HG03442 (cell line): ENCODE measurements around the gene PRR35.

ENCODE experiments used
- ATAC-seq: cut with Tn5 transposase; IDR thresholded peaks from one replicate; pipeline ENCODE4 v1.9.1; 2021; ENCODE audit warnings: mild to moderate bottlenecking, moderate library complexity; ENCODE audit not compliant: unreplicated experiment

The PRR35 gene

DNA sequence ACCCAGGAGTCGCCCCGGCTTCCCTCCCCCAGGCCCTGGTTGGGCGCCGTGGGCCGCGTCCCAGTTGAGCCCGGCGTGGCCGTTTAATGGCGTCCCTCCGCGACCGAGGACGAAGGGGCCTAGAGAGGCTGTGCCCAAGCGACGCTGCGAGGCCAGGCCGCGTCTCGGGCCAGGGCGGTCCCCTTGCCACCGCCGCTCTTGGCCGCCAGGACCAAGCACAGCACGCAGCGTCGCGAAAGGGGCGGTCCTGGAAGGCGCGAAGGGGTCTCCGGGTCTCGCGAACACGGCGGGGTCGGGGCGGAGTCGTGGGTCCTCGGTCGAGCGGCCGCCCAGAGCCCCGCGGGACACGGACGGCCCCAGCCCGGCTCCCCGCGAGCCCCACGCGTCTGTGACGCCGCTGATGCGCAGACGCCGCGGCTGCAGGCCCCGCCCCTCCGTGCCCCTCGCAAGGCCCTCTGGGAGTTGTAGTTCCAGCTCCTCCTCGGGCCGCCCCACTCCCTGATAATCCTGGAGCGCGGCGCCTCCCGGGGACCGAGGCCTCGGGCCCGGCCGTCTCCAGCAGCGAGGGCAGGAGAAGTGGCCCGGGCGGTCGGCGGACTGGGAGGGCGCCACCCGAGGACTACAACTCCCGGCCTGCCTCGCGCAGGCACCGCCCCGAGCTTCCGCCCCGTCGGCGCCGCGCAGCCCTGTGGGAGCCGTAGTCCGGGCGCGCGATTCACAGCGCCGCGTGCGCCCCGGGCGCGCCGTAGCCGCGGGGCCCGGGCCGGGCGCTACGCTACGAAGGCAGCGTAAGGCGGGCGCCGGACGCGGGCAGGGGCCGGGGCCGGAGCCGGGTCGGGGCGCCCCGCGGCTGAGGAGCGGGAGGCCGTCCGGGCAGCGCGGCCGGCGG, 32.9 kb upstream of the PRR35 start, which contains the start of gene CAPN15:
Gene CAPN15 (plus strand): TSS at position 698 of the 889 bp plus-strand sequence. CDS start 19,127 bp downstream, outside the sequence.
- peak; percentile 61 for ATAC-seq

- peak; percentile 10 for ATAC-seq
Observed at GRCh38 chr16:528111-529011, 31.8 kb upstream of the PRR35 start.

- ATAC-seq = no peak
Observed at GRCh38 chr16:529012-529575, 31.1 kb upstream of the PRR35 start.

GRCh38 chr16:530111-530817, 29.9 kb upstream of the PRR35 start:
- no peak for ATAC-seq

DNA sequence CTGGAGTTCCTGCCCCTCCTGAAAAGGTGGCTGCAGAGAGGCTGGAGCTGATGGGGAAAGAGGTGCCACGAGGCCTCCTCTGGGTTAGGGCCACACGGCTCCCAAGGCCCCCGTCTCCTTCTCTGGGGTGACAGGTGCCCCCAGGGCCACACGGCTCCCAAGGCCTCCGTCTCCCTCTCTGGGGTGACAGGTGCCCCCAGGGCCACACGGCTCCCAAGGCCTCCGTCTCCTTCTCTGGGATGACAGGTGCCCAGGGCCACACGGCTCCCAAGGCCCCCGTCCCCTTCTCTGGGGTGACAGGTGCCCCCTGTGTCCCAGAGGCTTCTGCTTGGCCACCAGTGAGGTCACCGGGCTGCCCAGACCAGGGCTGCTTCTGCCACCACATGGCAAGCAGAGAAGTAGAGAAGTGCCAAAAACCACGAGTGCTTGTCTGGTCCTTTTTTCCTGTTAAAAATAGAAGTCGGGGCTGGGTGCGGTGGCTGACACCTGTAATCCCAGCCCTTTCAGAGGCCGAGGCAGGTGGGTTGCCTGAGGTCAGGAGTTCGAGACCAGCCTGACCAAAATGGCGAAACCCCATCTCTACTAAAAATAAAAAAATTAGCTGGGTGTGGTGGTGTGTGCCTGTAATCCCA, 28.6 kb upstream of the PRR35 start:
- no peak for ATAC-seq

- no peak for ATAC-seq
Observed at GRCh38 chr16:533391-534123, 26.6 kb upstream of the PRR35 start.

DNA sequence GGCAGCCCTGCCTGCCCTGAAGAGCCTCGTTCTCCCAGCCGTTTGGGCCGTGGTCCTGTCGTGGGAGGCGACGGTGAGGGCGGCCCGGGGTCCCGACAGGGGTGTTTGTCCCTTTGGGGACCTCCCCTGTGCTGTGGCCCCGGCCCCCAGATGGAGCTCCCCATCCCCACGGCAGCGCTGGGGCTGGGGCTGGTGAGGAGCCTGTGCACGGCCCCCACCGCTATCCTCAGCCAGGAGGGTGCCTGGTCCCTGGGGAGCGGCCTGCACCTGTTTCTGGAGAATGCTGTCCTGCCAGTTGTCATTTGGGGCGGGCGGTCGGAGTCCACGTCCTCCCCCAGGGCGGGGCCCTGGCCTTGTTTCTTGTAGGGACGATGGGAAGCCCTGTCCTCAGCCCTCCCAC, 26.1 kb upstream of the PRR35 start:
- ATAC-seq = no peak

- no peak for ATAC-seq
Observed at GRCh38 chr16:534856-535445, 25.2 kb upstream of the PRR35 start.

- no peak for ATAC-seq
Observed at GRCh38 chr16:535446-536405, 24.5 kb upstream of the PRR35 start.

- ATAC-seq = no peak
Observed at GRCh38 chr16:536746-537145, 23.4 kb upstream of the PRR35 start.

DNA sequence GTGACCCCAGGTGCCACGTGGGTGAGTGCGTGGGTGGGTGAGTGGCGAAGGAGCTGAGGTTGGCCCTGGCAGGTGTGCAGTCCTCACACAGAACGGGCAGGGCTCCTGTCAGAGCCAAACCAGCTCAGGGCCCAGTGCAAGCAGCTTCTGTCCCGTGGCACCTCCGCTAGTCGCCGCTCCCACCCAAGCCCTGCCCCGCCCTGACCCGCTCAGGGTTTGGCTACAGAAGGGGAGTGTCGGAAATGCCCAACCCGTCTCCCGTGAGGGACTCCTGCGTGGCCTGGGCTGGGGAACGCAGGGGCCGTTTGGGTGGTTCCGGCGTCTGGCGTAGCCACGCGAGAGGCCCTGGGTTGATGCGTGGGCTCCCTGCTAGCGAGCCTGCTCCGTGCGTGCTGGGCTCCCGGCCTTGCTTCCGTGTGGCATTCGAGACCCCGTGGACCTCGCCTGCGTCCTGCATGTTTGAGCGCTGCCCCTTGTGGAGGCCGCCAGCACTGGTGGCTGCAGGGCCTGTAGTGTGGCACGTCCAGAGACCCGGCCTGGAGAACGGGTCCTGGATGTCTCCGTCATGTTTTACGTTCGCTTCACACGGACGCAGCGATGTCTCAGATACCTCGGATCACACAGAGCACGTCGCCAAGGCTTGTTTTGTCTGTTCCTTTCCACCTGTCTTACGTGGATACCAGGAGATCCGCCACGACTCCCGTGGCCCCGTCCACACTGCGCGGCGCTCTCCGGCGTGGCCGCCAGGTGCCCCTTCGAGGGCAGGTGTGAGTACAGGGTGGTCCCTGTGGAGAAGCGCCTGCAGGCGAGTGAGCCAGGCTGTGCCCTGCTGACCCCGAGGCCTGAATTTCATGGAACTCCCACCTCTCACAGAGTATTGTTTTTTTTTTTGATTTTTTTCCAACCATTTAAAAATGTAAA, 22.5 kb upstream of the PRR35 start:
- ATAC-seq = no peak

DNA sequence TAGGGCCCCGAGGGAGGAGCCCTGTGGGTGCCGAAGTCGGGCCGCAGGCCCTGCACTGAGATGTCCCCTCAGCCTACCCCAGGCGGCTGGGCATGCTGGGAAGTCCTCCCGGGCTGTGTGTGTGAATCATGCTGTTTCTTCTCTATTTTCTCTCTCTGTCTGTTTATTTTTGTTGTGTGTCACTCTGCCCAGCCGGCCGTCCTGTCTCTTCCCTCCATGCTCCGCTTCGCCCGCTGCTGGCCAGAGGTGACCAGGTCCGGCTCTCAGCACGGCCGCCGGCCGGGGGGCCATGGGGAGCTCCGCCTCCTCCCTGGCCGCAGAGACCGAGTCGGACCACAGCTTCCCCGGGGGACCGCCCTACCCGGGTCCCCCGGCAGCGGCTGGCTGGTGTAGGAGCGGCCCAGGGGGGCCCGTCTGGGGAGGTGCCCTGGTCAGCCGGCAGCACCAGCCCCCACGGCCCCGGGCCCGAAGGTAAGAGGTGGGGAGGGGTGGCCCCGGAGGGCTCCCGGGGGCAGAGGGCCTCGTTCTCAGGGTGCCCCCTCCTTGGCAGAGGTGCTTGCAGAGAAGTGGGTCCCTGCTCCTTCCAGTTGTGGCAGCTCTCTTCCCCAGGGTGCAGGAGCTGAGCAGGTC, 20.2 kb upstream of the PRR35 start:
- ATAC-seq = no peak

- no peak for ATAC-seq
Observed at GRCh38 chr16:540645-541340, 19.4 kb upstream of the PRR35 start.

DNA sequence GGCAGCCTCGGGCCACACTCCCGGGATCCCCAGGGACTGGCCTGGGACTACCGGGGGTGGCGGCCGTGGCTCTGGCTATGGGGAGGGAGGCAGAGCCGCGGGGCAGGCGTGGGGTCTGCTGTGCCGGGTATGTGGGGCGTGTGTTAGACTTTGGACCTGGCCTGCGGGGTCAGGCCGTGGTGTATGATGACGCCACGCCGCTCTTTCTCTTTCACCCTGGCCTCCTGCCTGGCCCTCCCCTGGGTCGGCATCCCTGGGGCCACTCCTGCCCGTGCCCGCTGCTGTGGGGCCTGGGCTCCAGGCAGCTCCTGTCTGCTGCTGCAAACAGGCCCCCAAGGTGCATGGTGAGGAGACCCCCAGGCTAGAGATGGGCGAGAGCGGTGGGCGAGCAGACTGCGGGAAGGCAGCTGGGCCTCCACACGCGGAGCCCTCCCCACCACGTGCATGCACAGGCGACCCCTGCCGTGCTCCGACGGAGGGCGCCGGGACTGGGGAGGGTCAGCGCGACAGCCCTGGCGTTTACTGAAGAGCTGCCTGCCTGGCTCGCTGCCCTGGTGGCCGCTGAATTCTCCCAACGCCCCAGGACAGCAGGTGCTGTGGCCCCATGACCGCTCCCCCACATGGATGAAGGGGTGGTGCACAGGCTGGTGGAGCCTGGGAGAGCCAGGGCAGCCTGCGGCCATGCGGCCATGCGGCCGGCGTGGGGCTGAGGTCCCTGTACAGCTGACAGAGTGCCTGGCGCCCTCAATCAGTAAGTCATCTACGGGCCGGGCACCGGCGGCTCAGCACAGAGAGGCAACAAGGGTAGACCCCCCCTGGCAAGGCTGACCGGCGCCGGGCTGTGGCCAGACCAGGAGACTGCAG, 16.7 kb upstream of the PRR35 start:
- no peak for ATAC-seq

- no peak for ATAC-seq
Observed at GRCh38 chr16:544517-544916, 15.7 kb upstream of the PRR35 start.
